Measurements from ENCODE around the gene SPTY2D1.

DNA sequence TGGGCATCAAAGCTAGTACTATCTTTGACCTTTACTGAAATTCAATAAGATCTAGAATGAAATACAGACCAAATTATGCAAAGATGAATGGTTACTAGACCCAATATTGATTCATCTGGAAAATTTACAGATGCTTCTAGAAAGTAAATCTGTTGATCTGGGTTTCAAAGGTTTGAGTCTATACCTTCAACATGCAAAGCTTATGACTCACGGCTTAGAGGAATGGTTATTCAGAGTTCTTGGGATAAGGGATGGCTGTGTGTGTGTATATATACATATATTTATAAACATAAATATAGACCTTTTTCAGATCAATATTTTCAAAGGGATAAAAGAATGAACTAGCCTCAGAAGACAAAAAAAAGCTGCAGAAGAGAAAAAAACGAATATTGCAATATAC is 1.3 kb downstream of the SPTY2D1 start:
- TF ChIP-seq CTCF (optimal IDR thresholded peaks at IDR 0.05 in 1 of 3, IDR thresholded peaks at IDR 0.05 in 1 of 3, conservative IDR thresholded peaks at IDR 0.05 in 1 of 3; ENCODE audit: extremely low read depth in 1 of 3, insufficient read depth in 2 of 3, low read length in 3 of 3) (no peak), EZH2 (IDR thresholded peaks at IDR 0.05; ENCODE audit: low read length) (no peak)

Measured in keratinocyte (primary cell).